Measurements from ENCODE around the gene PPIL1. TPM values are rescaled to one million over a fixed set of nuclear protein-coding genes. Genes with fewer than 3 reads are reported as not detected.
A peak's percentile ranks its signal among the peaks of the same experiment; 100 is the strongest.

Gene PPIL1
- total RNA-seq, 2 experiments from 2014 or later = 34.5 to 35.6 TPM

DNA sequence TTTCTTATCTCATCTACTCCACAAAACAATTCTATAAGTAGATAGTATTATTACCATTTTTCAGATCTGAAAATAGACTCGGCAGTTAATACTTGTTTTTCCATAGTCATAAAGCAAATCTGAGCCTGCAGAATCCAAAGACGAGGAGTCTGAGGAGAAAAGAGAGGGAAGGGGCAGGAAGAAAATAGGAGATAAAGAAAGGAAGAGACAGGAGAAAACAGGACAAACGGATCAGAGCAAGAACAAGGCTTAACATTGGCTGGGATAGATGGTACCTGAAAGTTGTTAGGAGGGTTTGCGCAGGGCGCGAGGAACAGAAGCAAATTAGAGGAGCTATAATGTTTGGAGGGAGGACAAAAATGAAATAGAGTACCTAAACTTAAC is 639 bp upstream of the PPIL1 start:
- CTCF ChIA-PET = interaction anchor here (1.1 to 6.1 kb wide), 16 partner anchors 9 to 335 kb away, joined by 3 to 99 read pairs (median 8); partner anchors contain the start of genes C6orf89, MTCH1 and PI16
- intact Hi-C loops (cut with micrococcal nuclease) = no loop called here
- H3K36me3 Mint-ChIP-seq (ENCODE audit: low read depth) = peaks cover 34% of the 10 kb centered on the region

GRCh38 chr6:36873612-36874442 is 776 bp downstream of the PPIL1 start:
- ATAC-seq (no peak), DNase-seq (peak; percentile 37)
- peaks cover 46% of the 10 kb centered on the region for H3K4me1 Mint-ChIP-seq (ENCODE audit: low read depth)
- peak overlapping the region; percentile 99 for H3K4me3 Mint-ChIP-seq
- ChIA-PET CTCF (interaction anchor here (0.7 to 6.1 kb wide), 25 partner anchors 10 to 533 kb away, joined by 3 to 99 read pairs (median 4); partner anchors contain the start of genes C6orf89, MTCH1 and PI16), POLR2A (interaction anchor here (0.5 to 3.4 kb wide), 21 partner anchors 9 to 321 kb away, joined by 3 to 25 read pairs (median 4); partner anchors contain the start of genes C6orf89 and MTCH1)
- H3K9me3 Mint-ChIP-seq = no peaks in the 10 kb centered on the region
- H3K27ac Mint-ChIP-seq = peak overlapping the region; percentile 100
- intact Hi-C loops (cut with micrococcal nuclease) = no loop called here
- H3K27me3 Mint-ChIP-seq = peaks cover 5% of the 10 kb centered on the region
- peaks cover 43% of the 10 kb centered on the region for H3K36me3 Mint-ChIP-seq (ENCODE audit: low read depth)
- peak; percentile 14 for TF ChIP-seq CTCF (IDR thresholded peaks at IDR 0.05)

More for the DNA sequence above, 639 bp upstream of the PPIL1 start:
- no peak for ATAC-seq
- POLR2A ChIA-PET = interaction anchor here (0.7 to 3.4 kb wide), 17 partner anchors 10 to 383 kb away, joined by 3 to 25 read pairs (median 3); partner anchors contain the start of genes C6orf89, MTCH1 and TMEM217
- no peaks in the 10 kb centered on the region for H3K9me3 Mint-ChIP-seq
- H3K4me1 Mint-ChIP-seq (ENCODE audit: low read depth) = peaks cover 37% of the 10 kb centered on the region
- no peak for DNase-seq
- TF ChIP-seq CTCF (IDR thresholded peaks at IDR 0.05) = no peak
- H3K27me3 Mint-ChIP-seq = peaks cover 5% of the 10 kb centered on the region
- peak overlapping the region; percentile 100 for H3K27ac Mint-ChIP-seq
- peak overlapping the region; percentile 99 for H3K4me3 Mint-ChIP-seq

DNA sequence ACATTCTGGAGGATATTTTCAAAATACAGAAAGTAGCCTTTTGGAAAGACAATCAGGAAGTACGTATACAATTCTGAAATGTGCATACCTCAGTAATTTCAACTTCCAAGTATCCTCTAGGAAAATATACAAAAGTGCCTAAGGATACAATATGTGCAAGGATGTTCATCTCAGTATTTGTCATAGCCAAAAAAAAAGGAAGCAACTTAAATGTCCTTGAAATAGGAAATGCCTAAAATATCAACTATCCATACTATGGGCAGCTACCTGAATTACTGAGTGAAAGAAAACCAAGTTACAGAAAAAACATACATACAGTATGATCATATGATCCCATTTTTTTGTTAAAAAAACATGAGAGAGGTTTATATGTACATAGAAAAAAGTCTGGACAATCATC is 1.5 kb downstream of the PPIL1 start:
- ChIA-PET POLR2A (interaction anchor here (0.6 to 3.4 kb wide), 11 partner anchors 10 to 263 kb away, joined by 3 to 25 read pairs (median 6); partner anchors contain the start of gene C6orf89), CTCF (interaction anchor here (1.1 to 6.1 kb wide), 16 partner anchors 11 to 249 kb away, joined by 3 to 99 read pairs (median 4); partner anchors contain the start of genes C6orf89 and PI16)
- Mint-ChIP-seq H3K36me3 (ENCODE audit: low read depth) (peaks cover 48% of the 10 kb centered on the region), H3K4me1 (ENCODE audit: low read depth) (peaks cover 50% of the 10 kb centered on the region), H3K9me3 (no peaks in the 10 kb centered on the region), H3K4me3 (peak overlapping the region; percentile 99), H3K27me3 (peaks cover 3% of the 10 kb centered on the region), H3K27ac (no peak overlapping the region)
- ATAC-seq (no peak), DNase-seq (no peak)
- peak; percentile 10 for TF ChIP-seq CTCF (IDR thresholded peaks at IDR 0.05)
- intact Hi-C loops (cut with micrococcal nuclease) = no loop called here

DNA sequence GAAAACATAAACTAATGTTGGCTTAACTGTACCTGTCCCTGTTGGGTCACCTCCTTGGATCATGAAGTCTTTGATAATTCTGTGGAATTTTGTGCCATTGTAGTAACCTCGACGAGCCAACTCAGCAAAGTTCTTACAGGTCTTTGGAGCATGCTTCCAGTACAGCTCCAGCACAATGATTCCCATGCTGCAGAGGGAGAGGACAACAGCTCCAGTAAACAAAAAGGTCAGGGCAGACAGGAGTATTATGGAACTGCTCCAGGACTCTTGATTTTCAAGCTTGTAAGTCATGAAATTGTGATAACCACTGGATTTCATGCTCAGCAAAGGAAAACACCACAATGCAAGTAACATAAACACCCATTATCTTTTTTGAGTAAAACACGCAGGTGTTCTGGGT is 2.9 kb downstream of the PPIL1 start:
- H3K27ac Mint-ChIP-seq = no peak overlapping the region
- peaks cover 3% of the 10 kb centered on the region for H3K27me3 Mint-ChIP-seq
- DNase-seq (no peak), ATAC-seq (no peak)
- H3K9me3 Mint-ChIP-seq = no peaks in the 10 kb centered on the region
- CTCF ChIA-PET = interaction anchor here (1.0 to 6.1 kb wide), 8 partner anchors 12 to 289 kb away, joined by 3 to 99 read pairs (median 26); partner anchors contain the start of gene C6orf89
- intact Hi-C loops (cut with micrococcal nuclease) = no loop called here
- no peak overlapping the region for H3K4me3 Mint-ChIP-seq
- peaks cover 63% of the 10 kb centered on the region for H3K4me1 Mint-ChIP-seq (ENCODE audit: low read depth)
- TF ChIP-seq CTCF (IDR thresholded peaks at IDR 0.05) = no peak
- peaks cover 58% of the 10 kb centered on the region for H3K36me3 Mint-ChIP-seq (ENCODE audit: low read depth)
- POLR2A ChIA-PET = interaction anchor here (0.7 to 2.0 kb wide), 4 partner anchors 11 to 449 kb away, joined by 3 to 7 read pairs (median 3); partner anchors contain the start of genes C6orf89 and MTCH1

Data from activated CD8-positive, alpha-beta T cell treated with anti-CD3 and anti-CD28 coated beads for 36 hours (primary cell).